CD4-positive, alpha-beta T cell treated with Interleukin-2 at 100 ng/mL for 4 hours (primary cell): Measurements from ENCODE around the gene HYAL1.
A peak's percentile ranks its signal among the peaks of the same experiment; 100 is the strongest.

Experiments used
- DNase-seq: peaks from one replicate; pipeline ENCODE4 v3.0.0-alpha.2; 2020; ENCODE audit warnings: low spot score

The HYAL1 gene

GRCh38 chr3:50303013-50303815, at the start of gene HYAL1:
Gene HYAL1 (minus strand): TSS chr3:50303574. CDS start chr3:50302956, 618 bp downstream.
- DNase-seq = no peak

GRCh38 chr3:50352781-50353180, 49.4 kb upstream of the HYAL1 start:
- no peak for DNase-seq

DNA sequence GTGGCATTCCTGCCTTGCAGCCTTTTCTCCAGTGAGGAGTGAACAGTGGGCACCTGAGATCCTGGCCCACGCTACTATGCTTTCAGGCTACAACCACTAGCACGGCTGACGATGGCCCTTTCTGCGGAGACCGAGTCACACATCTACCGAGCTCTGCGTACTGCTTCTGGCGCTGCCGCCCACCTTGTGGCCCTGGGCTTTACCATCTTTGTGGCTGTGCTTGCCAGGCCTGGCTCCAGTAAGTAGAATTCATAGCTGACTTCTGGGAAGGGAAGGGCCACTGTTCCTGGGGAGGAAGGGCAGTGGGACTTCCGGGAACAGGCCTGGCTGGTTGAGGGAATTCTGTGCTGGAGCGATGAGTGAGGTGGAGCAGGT, 47.9 kb upstream of the HYAL1 start:
- no peak for DNase-seq

- peak; percentile 99 for DNase-seq
These were observed 47.4 kb upstream of the HYAL1 start, which contains the start of the genes CYB561D2 and NPRL2 for GRCh38 chr3:50350527-50351322. Gene CYB561D2 (plus strand): TSS chr3:50350862. CDS start chr3:50351434, 572 bp downstream. Gene NPRL2 (minus strand): TSS chr3:50350775. CDS start chr3:50350652, 123 bp downstream.

- DNase-seq = no peak
These were observed 46.8 kb upstream of the HYAL1 start for GRCh38 chr3:50350213-50350526.

GRCh38 chr3:50347187-50347813, 43.9 kb upstream of the HYAL1 start:
- peak; percentile 85 for DNase-seq

GRCh38 chr3:50345586-50346234, 42.3 kb upstream of the HYAL1 start, which contains the start of gene ZMYND10:
Gene ZMYND10 (minus strand): TSS chr3:50345732. CDS start chr3:50345579, 153 bp downstream.
- DNase-seq = peak; percentile 76

GRCh38 chr3:50345008-50345407, 41.6 kb upstream of the HYAL1 start:
- no peak for DNase-seq

GRCh38 chr3:50342813-50343633, 39.6 kb upstream of the HYAL1 start:
- DNase-seq = no peak

DNA sequence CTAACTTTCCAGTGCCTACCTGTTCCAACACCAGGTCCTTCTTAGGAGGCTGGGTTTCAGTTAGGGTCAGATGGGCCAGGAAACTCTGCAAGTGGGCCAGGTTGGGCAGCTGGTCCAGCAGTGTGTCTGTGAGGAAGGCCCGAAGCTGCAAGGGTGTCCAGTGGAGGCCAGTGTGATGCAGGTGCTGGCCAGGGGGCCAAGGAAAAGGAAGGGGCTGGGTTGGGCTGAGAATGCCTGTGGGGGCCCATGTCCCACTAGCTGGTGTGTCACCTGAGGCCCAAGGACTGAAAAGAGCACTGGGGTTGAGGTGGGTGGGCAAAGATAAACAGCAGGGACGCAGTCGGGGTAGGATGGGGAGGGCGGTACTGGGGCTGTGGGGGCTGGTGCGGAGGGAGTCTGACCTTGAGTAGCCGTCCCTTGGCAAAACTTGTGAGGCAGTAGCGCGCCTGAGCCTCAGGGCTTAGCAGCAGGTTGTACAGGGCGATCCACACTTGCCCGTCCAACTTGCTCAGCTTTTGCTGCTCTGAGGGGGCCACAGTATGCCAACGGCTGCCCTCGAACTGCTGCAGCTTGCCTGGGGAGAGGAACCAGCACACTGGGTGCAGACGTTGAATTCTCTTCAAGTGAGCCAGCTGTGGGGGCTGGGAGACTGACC, 38.7 kb upstream of the HYAL1 start:
- DNase-seq = no peak

- no peak for DNase-seq
These were observed 38.2 kb upstream of the HYAL1 start for GRCh38 chr3:50341537-50341936.

- peak; percentile 51 for DNase-seq
These were observed 37.3 kb upstream of the HYAL1 start, which contains the start of gene RASSF1 for GRCh38 chr3:50340448-50341329. Gene RASSF1 (minus strand): TSS chr3:50340836. CDS start chr3:50340805, 31 bp downstream.

GRCh38 chr3:50340147-50340447, 36.7 kb upstream of the HYAL1 start:
- DNase-seq = no peak

GRCh38 chr3:50339485-50340146, 36.2 kb upstream of the HYAL1 start:
- DNase-seq = no peak

- DNase-seq = no peak
These were observed 35.6 kb upstream of the HYAL1 start for GRCh38 chr3:50338965-50339364.

- DNase-seq = peak; percentile 95
These were observed 33.9 kb upstream of the HYAL1 start for GRCh38 chr3:50337175-50337861.

- DNase-seq = peak; percentile 30
These were observed 33.2 kb upstream of the HYAL1 start for GRCh38 chr3:50336452-50337174.
